SU-DHL-6 (cell line): ENCODE measurements around the gene MRPS11.

Experiments
- H2AFZ ChIP-seq: fragments of 200-600 bp; sonication (generic); 2 replicates; pipeline ENCODE4 v1.6.1; 2014; ENCODE audit warnings: low read depth, mild to moderate bottlenecking, moderate library complexity, mixed read lengths, antibody characterized with exemption, low read length; ENCODE audit not compliant: severe bottlenecking
- H3F3A ChIP-seq: fragments of 200-600 bp; shearing (Covaris generic); 2 replicates; pipeline ENCODE4 v1.6.0; 2016; ENCODE audit warnings: antibody characterized with exemption, mild to moderate bottlenecking; ENCODE audit not compliant: insufficient read depth
- H3K27ac ChIP-seq: fragments of 200-600 bp; sonication (generic); 2 replicates; pipeline ENCODE4 v1.5.1; 2016; ENCODE audit warnings: low read depth, mild to moderate bottlenecking, low read length, moderate library complexity, mixed read lengths
- H3K27me3 ChIP-seq: fragments of 200-600 bp; sonication (generic), shearing (Covaris generic); 2 replicates; pipeline ENCODE4 v1.6.0; 2014; ENCODE audit warnings: mild to moderate bottlenecking, low read length
- H3K36me3 ChIP-seq: fragments of 200-600 bp; sonication (generic); 2 replicates; pipeline ENCODE4 v1.6.1; 2014; ENCODE audit warnings: mild to moderate bottlenecking, low read length, mixed read lengths
- H3K4me2 ChIP-seq: fragments of 300-600, 200-600 bp; shearing (Covaris generic), sonication (generic); 2 replicates; pipeline ENCODE4 v1.6.0; 2014; ENCODE audit warnings: low read length, low read depth, mild to moderate bottlenecking; ENCODE audit not compliant: poor library complexity, severe bottlenecking
- H3K4me3 ChIP-seq: fragments of 200-600 bp; sonication (generic); 2 replicates; pipeline ENCODE4 v1.5.1; 2014; ENCODE audit warnings: antibody characterized with exemption, low read length, mild to moderate bottlenecking, mixed read lengths; ENCODE audit not compliant: insufficient read depth, poor library complexity, severe bottlenecking
- H3K79me2 ChIP-seq: fragments of 200-600 bp; sonication (generic); 2 replicates; pipeline ENCODE4 v1.6.1; 2014; ENCODE audit warnings: mild to moderate bottlenecking, low read length, moderate library complexity; ENCODE audit not compliant: insufficient read depth
- H3K9ac ChIP-seq: fragments of 200-600 bp; sonication (generic); 2 replicates; pipeline ENCODE4 v1.7.0; 2014; ENCODE audit warnings: mild to moderate bottlenecking, low read length
- H3K9me2 ChIP-seq: fragments of 200-600 bp; sonication (generic); replicated peaks from 2 replicates; pipeline ENCODE4 v1.6.1; 2014; ENCODE audit warnings: low read length; ENCODE audit not compliant: insufficient read depth
- H3K9me3 ChIP-seq: fragments of 200-600 bp; sonication (generic); 2 replicates; pipeline ENCODE4 v1.6.1; 2014; ENCODE audit warnings: low read length, mixed read lengths; ENCODE audit not compliant: insufficient read depth
- H4K20me1 ChIP-seq: fragments of 200-600 bp; sonication (generic); 2 replicates; pipeline ENCODE4 v1.6.1; 2014; ENCODE audit warnings: low read depth, mild to moderate bottlenecking, antibody characterized with exemption, low read length, moderate library complexity, mixed read lengths
- CTCF ChIP-seq: fragments of 200-600 bp; sonication (generic); IDR thresholded peaks from one replicate; pipeline ENCODE4 v1.5.1; 2017; ENCODE audit warnings: antibody characterized with exemption, mild to moderate bottlenecking, low read length, moderate library complexity; ENCODE audit not compliant: insufficient read depth, poor library complexity, severe bottlenecking
- EZH2phosphoT487 ChIP-seq: fragments of 200-600 bp; sonication (generic), shearing (Covaris generic); conservative IDR thresholded peaks from 2 replicates; pipeline ENCODE4 v1.6.1; 2018; ENCODE audit warnings: mild to moderate bottlenecking, antibody characterized with exemption, low read length, moderate library complexity, mixed read lengths

MRPS11 gene

DNA sequence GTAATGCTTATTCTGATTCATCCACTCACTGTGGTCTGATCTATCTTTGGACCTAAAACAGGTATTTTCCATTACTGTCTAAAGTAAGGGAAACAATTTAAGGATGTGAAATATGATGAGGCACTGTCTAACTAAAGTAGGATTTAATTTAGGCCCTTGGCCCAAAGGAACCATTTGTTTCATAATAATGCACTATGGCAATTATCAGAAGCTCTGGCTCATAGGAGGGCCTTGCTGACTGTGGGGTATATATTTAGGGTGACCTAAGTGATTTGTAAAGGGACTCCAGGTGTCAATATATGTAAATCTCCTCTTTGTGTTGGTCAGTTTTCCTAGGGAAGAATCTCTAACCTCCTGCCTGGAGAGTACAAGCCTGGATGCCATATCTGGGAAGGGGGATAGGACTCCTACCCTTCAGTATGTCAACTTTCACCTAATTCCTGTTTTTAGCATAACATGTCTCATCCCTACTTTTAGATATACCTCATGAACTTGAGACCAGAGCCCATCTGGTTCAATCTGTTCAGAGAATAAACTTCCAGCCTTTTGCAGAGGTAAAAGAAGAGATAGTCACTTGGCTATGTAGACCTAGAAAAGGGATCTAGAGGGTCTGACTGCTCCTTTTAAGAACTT lies 58.9 kb downstream of the MRPS11 start:
- Histone ChIP-seq H2AFZ (no peak overlapping the region), H3K4me2 (no peak overlapping the region), H3F3A (no peaks in the 10 kb centered on the region), H3K27me3 (no peaks in the 10 kb centered on the region), H3K79me2 (no peaks in the 10 kb centered on the region), H3K36me3 (no peaks in the 10 kb centered on the region), H3K9me3 (no peaks in the 10 kb centered on the region), H3K4me3 (no peak overlapping the region), H4K20me1 (no peaks in the 10 kb centered on the region), H3K9me2 (no peaks in the 10 kb centered on the region), H3K9ac (no peak overlapping the region), H3K27ac (no peak overlapping the region)
- no peak for TF ChIP-seq EZH2phosphoT487
- TF ChIP-seq CTCF = no peak

DNA sequence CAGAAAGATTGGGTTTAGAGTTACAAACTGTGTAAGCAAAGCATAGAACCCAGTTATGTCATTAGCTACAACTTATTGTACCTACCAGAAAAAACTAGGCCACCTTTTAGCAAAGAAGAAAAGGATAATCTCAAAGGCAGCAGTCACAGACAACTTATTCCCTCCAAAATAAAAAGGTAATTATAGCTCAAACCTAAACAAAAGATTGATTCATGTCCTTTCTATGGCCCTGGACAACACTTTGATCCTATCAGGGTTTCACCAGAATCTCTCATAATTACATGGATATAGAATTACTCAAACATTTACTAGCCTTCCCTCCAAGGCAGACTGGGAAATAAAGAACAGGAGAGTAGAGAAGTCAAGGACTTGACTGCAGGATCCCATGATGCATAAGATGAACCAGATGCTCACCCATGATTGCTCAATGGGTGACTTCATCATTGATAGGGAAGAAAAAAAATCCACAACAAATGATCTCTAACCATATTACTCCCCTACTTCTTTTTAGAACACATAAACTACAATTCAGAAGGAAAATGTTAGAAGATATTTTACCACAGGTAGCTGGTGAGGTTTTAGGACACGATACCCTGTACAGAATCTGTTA lies 61.6 kb downstream of the MRPS11 start:
- H3K4me3 ChIP-seq = no peak overlapping the region

More for the DNA sequence above, 61.6 kb downstream of the MRPS11 start:
- H3K9me3 ChIP-seq = no peaks in the 10 kb centered on the region
- H3F3A ChIP-seq = no peaks in the 10 kb centered on the region
- no peak overlapping the region for H3K4me2 ChIP-seq
- H2AFZ ChIP-seq = no peak overlapping the region
- no peaks in the 10 kb centered on the region for H4K20me1 ChIP-seq
- no peaks in the 10 kb centered on the region for H3K27me3 ChIP-seq
- TF ChIP-seq EZH2phosphoT487 = no peak
- TF ChIP-seq CTCF = no peak
- no peaks in the 10 kb centered on the region for H3K79me2 ChIP-seq
- no peaks in the 10 kb centered on the region for H3K9me2 ChIP-seq
- no peak overlapping the region for H3K27ac ChIP-seq
- H3K36me3 ChIP-seq = no peaks in the 10 kb centered on the region
- H3K9ac ChIP-seq = no peak overlapping the region
